NCI-H187 treated with DMSO at 0.1 percent for 48 hours (cell line): Measurements from ENCODE around the gene PF4V1.

Source experiments
- DNase-seq: peaks from one replicate; lab custom pipeline; 2025; lab: John Stamatoyannopoulos, UW

The PF4V1 gene

DNA sequence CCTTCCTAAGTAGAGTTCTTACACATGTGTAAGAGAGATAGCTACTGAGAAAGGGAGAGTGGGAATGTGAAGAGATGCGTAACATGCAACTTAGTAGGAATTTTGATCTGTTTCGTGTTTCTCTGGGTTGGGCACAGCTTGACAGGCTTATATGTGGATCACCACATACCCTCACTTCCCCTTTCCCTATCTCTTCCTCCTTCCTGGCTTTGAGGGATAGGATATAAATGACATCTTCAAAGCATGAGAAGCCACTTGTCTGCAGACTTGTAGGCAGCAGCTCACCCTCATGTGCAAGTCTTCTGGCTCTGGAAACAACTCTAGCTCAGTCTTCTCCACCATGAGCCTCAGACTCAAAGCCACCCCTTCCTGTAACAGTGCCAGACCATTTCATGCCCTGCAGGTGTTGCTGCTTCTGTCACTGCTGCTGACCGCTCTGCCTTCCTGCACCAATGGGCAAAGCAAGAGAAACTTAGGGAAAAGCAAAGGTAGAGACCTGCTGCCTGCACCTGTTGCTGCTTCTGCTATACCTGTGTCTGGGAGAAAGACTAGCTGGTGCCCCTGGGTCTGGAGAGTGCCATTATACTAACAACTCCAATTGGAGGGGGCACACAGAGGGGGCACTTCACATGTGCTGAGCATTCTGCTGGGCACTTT lies 5.4 kb upstream of the PF4V1 start:
- DNase-seq, result no peak

DNA sequence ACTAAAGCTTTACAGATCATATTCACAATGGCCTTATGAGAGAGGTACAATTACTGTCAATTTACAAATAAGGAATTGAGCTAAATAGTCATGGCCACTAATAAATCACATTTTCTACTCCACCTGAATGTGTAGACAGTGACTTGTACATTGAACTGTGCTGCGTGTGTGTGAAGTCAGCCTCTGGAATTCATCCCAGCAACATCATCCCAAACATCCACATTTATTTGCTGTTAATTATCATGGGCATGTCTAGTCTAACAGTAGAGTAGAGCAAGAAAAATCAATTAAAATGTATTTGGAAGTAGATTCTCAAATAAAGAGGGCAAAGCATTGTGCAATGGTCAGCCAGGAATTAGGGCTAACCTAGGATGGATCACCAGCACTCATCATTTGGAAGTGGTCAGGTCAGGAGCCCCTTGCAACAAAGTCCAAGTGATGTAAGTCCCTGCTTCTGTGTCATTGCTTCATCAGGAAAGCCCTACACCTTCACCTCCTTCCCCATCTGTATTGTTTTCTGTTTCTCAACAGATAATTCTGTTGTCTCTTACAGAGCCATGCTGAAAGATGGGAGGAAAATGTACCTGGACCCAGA lies 4.8 kb upstream of the PF4V1 start:
- no peak for DNase-seq

DNA sequence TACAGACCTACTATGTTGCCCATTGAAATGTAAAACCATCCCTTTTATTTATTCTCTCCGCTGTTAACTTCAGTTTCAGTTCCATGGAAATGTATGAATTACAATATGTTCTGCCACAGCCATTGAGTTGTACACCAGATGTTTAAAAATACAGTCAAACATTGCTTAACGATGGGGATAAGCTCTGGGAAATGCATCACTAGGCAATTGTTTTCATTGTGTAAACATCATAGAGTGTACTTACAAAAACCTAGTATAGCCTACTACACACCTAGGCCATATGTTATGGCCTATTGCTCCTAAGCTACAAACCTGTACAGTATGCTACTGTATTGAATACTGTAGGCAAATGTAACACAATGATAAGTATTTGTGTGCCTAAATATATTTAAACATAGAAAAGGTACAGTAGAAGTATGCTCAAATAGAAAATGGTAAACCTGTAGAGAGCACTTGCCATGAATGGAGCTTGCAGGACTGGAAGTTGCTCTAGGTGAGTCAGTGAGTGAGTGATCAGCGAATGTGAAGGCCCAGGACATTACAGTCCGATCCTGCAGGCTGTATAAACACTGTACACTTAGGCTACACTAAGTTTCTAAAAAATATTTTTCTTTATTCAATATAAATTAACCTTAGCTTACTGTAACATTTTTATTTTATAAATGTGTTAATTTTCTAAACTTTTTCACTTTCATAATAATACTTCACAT lies 2.7 kb upstream of the PF4V1 start:
- DNase-seq, result no peak

DNA sequence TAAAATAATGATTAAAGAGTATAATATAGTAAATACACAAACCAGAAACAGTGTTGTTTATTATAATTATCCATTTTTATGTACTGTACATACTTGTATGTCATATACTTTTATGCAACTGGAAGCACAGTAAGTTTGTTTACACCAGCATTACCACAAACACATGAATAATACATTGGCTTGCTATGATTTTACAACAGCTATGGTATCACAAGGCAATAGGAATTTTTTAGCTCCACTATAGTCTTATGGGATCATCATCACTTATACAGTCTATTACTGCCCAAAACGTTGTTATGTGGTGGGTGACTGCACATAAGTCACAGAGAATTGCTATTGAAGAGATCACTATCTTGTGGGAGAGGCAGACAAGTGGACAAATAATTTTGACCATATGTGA lies 1.8 kb upstream of the PF4V1 start:
- DNase-seq, result no peak

DNA sequence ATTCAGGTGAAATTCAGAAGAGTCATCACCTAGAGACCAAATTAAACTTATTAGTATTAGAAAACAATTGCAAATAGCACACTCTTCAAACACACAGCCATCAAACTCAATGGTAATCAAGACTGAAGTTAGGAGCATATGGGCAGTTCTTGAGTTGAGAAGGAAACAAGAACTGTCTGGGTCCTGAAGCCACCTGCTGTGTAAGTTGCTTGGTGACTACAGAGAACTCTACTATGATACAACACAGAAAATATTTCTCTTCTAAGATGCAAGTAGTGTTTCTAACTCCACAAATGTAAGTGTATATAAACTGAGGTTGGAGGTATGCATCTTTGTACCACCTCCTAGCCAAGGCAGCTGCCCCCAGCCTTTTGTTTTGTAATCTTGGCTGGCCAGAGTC lies 325 bp upstream of the PF4V1 start:
- DNase-seq, result no peak

DNA sequence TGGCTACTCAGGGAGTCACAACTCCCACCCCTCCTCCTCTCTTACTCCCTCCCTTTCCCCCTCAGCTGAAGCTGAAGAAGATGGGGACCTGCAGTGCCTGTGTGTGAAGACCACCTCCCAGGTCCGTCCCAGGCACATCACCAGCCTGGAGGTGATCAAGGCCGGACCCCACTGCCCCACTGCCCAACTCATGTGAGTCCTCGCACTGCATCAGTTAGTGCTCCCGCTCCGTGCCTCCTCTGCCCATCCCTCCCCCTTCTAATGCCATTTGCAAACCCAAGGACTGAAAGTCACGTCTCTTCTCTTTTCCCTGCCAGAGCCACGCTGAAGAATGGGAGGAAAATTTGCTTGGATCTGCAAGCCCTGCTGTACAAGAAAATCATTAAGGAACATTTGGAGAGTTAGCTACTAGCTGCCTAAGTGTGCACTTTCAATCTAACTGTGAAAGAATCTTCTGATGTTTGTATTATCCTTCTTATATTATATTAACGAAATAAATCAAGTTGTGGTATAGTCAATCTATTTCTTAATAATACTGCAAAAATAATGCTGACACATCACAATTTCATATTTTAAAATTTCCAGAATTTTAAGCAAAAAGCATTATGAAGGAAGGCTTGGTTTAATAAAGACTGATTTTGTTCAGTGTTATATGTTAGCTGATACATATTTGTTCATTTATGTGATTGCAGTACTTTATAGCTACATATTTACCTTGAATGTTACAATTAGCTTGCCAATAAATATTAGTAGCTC lies 800 bp downstream of the PF4V1 start:
- DNase-seq, result no peak

DNA sequence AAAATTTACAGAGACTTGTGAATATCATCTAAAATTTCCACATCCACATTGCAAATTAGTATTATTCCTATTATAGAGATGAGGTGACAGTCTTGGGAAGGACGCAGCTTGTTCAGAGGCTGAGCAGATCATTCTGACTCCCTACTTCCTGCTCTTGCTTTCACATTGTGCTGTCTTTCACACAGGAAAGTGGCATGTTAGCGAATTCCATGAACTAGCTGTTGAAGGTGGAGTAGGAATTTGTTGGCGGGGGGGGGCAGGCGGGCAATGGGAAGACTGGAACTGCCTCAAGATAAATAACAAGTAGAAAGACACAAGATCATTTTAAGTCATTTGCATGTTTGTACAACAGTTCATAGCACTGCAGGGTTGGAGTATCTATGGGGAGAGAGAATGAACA lies 2.3 kb downstream of the PF4V1 start:
- no peak for DNase-seq

DNA sequence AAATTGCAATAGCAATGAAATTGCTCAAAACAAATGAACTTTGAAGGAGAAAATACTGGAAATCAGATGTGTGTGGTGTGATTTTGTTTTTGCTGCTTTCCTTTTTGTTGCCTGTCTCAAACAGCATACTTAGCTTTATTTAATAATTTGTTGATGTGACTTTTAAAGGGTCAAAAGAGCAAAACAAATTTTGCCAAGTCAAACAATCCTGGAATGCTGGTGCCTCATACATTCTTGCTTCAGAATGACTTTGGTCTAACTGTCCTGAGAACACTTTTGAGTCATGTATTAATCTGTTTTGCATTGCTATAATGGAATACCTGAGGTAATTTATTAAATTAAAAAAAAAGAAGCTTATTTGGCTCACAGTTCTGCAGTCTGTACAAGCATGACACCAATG lies 3.4 kb downstream of the PF4V1 start:
- DNase-seq, result no peak

DNA sequence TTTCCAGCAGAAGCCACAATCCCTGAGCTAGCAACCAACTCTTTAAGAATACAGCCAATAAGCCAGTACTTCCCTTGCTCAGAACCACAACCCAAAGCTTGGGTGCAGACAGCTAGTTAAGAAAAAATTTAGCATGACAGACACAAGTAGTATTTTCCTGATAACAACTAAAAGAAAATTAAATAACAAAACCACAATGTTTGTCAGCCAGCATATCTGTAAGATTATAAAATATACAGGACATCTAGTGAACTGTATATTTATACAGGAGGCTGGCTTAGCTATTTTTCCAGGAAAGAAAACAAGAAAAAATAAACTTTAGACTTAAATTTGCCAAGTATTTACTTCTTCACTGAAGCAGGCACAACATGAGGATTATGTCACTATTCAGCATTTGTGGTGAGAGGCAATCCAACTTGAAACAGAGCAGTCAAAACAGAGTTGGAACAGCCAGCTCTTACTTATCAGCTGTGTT lies 6.6 kb downstream of the PF4V1 start:
- no peak for DNase-seq

DNA sequence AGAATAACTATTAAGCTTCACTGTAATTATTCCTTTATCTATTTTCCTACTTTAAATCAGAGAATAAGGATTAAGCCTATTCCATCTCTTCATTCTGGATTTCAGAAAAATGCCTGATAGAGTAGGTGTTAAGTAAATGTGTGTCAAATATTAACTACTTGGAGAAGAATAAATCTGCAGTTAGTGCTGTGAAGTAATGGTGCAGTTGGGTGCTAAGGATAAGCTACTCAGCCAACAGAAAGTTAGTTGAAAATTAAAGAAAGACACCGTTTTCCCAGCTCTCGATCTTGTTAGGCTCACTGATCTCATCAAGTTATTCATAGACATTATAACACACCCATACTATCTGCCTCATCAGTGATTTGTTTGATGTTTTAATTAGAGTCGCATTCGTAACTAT lies 7.1 kb downstream of the PF4V1 start:
- no peak for DNase-seq

DNA sequence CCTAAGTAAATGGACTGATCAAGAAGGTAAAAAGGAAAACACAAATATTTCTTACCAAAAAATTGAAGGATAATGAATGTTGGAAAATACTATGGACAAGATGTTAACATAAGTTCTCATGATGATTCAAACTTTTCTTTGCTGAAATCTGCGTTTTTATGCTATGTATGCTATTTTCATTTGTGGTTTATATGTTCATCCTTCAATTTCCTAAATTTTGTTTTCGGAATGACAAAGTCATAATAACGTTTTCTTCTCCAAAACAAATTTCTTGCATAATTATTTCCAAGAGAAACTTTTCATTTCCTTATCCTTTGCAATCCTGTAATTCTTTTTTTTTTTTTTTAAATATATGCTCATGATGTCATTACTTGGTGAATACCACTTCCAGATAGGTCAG lies 7.8 kb downstream of the PF4V1 start:
- DNase-seq, result no peak

DNA sequence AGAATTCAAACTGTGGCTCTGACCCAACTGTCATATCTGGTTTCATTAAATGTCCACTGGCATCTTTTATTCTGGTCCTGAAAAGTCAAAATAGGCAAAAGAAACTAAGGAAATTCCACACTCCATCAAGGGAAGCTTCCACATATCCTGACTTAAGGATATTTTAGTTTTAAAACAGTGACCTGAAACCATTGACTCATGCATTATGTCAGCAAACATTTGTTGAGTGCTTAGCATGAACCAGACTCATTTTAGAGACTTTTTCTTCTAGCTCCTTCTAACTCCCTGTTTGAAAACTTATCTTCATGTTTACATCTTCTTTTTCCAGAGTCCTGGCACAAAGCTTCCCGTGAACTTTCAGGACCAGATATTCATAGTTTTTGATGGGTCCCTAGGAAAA lies 9.2 kb downstream of the PF4V1 start:
- DNase-seq, result no peak

DNA sequence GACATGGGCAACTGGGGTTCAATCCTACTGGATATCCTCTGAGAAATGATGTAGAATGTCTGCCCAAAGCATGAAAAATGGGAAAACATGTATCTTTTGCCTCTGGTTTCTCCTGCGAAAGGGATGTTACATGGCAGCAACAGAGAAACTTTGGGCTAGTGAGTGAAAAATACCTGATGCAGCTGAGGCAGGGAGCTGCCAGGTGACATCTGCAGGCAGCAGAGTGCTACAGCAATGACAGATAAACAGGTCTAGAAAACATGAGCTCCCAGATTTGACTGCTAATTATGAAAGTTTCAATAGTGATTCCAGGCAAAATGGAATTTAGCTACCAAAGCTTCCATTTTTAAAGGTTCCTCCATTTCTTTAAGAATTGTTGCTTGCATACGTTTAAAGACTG lies 11.3 kb downstream of the PF4V1 start:
- no peak for DNase-seq

DNA sequence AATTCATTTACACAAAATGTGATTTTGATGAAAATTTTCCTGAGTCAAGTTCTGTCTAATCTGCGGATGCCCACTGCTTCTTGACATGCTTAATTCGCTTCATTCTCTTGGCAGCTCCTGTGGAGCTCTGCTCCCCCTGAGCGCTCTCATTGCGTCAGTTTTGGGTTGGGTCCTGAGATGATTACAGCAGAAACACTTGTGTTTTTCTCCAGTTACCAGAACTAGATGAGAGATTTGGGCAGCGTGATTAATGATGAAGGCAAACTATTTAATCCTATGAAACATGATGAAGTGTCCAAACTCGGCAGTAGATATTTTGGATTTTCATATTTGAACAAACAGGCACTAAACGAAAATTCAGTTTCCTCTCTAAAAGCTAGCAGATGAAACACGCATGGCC lies 11.9 kb downstream of the PF4V1 start:
- DNase-seq, result no peak

DNA sequence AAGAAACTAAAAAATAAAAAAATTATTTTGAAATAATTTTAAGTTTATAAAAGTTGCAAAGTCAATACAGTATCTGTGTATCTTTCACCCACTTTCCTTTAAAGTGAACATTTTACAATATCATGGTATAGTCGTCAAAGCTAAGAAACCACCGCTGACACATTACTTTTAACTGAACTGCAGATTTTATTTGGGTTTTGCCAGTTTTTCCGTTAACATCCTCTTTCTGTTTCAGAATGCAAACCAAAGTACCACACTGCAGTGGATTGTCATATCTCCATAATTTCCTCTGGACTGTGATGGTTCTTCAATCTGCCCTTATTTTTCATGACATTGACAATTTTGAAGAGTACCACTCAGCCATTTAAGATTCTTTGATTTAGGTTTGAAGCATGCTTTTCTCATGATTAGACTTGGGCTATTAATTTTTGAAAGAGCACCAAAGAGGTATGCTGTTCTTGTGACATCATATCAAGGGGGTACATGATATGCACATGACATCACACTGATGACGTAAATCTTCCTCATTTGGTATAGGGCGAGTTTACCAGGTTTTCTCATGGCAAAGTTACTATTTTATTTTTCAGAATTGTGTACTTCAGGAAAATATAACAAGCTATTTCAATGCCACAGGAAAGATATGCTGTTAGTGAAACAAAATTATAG lies 12.5 kb downstream of the PF4V1 start:
- DNase-seq, result no peak

DNA sequence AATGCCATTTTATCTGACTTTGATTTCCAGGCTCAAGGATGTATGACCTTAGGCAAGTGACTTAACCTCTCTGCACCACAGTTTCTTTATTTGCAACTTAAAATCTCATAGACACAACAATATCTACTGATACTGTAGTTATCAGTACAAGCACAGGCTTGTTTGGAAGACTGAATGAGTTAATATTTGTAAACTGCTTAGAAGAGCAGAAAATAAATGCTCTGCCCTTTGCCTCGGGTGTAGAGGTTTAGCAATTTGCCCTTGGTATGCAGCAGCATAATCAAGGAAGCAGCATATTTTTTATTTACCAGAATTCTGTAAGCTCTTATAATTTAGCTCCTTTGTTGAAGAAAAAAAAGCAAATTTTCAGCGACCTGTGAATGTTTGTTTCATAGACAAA lies 13.2 kb downstream of the PF4V1 start:
- DNase-seq, result no peak

DNA sequence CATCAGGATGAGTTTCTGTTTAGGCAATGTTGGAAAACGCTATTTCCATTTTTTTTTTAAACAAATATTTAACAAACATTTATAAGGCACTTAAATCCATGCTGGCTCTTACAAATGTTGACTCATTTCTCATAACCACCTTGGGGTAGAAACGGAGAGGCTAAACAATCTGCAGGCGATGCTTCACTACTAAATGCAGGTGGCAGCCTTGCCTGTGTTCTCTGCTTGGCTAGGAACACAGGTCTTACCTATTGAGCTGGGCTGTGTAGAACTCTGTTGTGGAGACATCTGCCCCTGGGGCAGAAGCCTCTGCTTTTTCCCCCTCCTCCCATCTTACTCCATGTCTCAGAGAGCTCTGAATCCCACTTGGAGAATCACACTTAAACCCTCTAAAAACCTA lies 14.7 kb downstream of the PF4V1 start:
- no peak for DNase-seq

DNA sequence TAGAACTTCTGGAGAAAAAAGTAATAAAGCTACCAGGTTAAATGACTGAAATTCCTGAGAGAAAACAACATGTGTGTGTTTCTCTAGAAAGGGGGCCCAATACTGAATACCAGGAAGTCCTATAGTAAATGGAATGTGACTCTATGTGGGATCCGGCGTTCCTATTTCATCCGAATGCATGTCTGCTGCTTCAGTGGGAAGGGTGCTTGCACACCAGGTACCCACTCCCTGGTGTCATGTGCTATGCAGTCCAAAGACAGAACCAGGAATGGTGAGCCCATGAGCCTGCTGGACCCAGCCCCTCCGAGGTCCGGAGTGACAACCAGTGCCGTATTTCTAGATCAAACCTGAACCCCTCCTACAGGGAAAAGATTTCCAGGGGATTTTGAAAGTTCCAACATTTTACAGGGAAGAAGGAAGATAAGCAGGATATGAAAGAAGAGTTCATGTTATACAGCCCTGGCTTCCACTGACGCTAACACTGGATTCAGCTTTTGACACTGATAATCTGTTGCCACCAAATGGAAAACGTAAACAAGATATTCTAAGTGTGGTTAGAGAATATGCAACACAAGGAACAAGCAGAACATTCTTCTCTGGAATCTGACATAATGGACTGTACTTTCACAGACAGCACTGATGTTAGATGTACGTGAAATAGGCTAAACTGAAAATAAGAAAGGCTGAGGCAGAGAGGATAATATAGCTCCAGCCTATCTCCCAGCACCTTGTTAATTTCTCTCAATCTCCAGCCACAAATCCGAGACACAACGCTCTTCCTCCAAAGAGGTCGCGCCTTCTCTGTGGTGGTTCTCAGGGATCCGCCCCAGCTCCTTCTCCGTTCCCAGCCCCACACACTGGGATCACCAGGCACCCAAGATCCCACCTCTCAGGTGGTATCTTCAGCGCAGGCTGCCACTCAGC lies 15.4 kb downstream of the PF4V1 start:
- DNase-seq, result no peak

DNA sequence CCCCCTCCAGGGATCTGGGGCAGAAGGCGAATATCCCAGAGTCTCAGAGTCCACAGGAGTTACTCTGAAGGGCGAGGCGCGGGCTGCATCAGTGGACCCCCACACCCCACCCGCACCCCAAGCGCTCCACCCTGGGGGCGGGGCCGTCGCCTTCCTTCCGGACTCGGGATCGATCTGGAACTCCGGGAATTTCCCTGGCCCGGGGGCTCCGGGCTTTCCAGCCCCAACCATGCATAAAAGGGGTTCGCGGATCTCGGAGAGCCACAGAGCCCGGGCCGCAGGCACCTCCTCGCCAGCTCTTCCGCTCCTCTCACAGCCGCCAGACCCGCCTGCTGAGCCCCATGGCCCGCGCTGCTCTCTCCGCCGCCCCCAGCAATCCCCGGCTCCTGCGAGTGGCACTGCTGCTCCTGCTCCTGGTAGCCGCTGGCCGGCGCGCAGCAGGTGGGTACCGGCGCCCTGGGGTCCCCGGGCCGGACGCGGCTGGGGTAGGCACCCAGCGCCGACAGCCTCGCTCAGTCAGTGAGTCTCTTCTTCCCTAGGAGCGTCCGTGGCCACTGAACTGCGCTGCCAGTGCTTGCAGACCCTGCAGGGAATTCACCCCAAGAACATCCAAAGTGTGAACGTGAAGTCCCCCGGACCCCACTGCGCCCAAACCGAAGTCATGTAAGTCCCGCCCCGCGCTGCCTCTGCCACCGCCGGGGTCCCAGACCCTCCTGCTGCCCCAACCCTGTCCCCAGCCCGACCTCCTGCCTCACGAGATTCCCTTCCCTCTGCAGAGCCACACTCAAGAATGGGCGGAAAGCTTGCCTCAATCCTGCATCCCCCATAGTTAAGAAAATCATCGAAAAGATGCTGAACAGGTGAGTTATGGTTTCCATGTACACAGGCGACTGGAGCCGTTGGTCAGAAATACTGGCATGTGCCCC lies 16.3 kb downstream of the PF4V1 start, which contains the start of gene CXCL1:
TSS of gene CXCL1 (plus strand) at position 264 of the 926 bp plus-strand sequence. CDS start at position 342, 78 bp downstream.
- no peak for DNase-seq

DNA sequence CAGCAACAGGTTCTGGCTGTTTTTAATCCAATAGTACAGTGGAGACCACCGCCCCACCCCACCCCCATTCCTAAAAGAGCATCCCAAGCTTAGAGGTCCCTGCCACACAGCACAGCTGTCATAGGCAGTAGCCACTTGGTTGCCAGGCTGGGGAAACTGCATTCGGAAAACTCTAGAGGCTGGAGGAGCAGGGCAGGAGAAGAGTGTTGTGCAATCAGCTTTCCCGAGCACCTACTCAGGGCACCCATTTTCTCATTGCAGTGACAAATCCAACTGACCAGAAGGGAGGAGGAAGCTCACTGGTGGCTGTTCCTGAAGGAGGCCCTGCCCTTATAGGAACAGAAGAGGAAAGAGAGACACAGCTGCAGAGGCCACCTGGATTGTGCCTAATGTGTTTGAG lies 17.2 kb downstream of the PF4V1 start:
- DNase-seq, result no peak
